Right cardiac atrium (tissue), 5 donors: Measurements from ENCODE around the gene ZFYVE19. TPM values are rescaled to one million over a fixed set of nuclear protein-coding genes. Genes with fewer than 3 reads are reported as not detected.
A peak's percentile ranks its signal among the peaks of the same experiment; 100 is the strongest.
"Not testable (repeated sequence)": the region's sequence is repeated elsewhere in the genome, so short reads cannot be mapped to it uniquely, and the experiment has no call there.

Experiments
- ATAC-seq, 2 donors: fragments of 200-7000 bp; cut with Tn5 transposase; one replicate each; pipeline versions ENCODE4 v1.8.0 to v1.9.1; 2020; ENCODE audit warnings: moderate library complexity in 2 of 2, mild to moderate bottlenecking in 1 of 2
- DNase-seq, 3 donors: peaks; one replicate each; pipeline ENCODE4 v3.0.0-alpha.2; 2020
- H3K27ac ChIP-seq: one replicate; pipeline ENCODE4 v1.5.1; 2013; ENCODE audit warnings: mild to moderate bottlenecking, low read length, control low read depth, moderate library complexity
- H3K27me3 ChIP-seq: one replicate; pipeline ENCODE4 v1.6.1; 2013; ENCODE audit not compliant: control insufficient read depth, insufficient read depth
- H3K4me1 ChIP-seq: one replicate; pipeline ENCODE4 v1.6.1; 2013; ENCODE audit warnings: low read length; ENCODE audit not compliant: control insufficient read depth, insufficient read depth
- H3K4me3 ChIP-seq: one replicate; pipeline ENCODE4 v1.5.1; 2013; ENCODE audit warnings: low read length, control low read depth
- H3K9me3 ChIP-seq: one replicate; pipeline ENCODE4 v1.6.1; 2013; ENCODE audit warnings: low read length; ENCODE audit not compliant: control insufficient read depth
- WGBS: extraction: QIAGEN DNeasy Blood & Tissue Kit; methylation state at CpG from one replicate; pipeline ENCODE4 v1.1.7; 2013; 5-methylcytosine and 5-hydroxymethylcytosine counted together
- intact Hi-C, 4 donors: fragments of 100-400 bp; cut with DNase I; formaldehyde crosslinking; loops; one replicate each; pipeline versions ENCODE4 v1.11.0 to v1.14.0; 2022 to 2023
- polyA plus RNA-seq: library from polyadenylated mRNA; stranded (reverse); fragments of 200-250 nt; gene quantifications from one replicate; pipeline ENCODE4 v1.2.3, GENCODE V29; 2013
- total RNA-seq, 4 donors: library from RNA; stranded (reverse); fragmentation: NEBNext Ultra II Directional; extraction: Animal tissue kit (Norgen Biotek cat#: 25700); gene quantifications; one replicate each; pipeline ENCODE4 v1.2.1, GENCODE V29; 2021
- donor health status: healthy with polysubstance abuse.
- donor health status: DM: no; HTN: yes; CAD: no.
- donor health status: DM: no; HTN: no; CAD: no.
- donor health status: DM: no; HTN: yes; CAD: no; lungs with severe emphysema.
- donor health status: DM: yes; HTN: yes; CAD: no.

The ZFYVE19 gene
- total and polyA plus RNA-seq, 5 donors, result 14.4 to 25.7 (median 18.3) TPM

DNA sequence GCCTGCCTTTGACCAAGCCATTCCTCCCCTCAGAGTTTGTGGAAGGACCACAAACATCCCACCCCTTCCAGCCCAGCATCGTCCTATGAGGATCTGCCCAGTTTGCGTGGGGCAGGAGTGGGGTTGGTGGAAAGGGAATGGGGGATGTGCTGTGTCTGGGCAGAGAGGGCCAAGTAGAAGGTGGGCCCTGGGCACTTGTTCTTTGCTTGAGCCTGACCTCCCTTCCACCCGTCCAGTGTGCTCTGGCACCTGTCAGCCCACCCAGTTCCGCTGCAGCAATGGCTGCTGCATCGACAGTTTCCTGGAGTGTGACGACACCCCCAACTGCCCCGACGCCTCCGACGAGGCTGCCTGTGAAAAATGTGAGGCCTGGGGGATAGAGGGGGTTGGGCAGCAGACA, 47.3 kb downstream of the ZFYVE19 start:
- Histone ChIP-seq H3K4me1 (no peaks in the 10 kb centered on the region), H3K4me3 (no peak overlapping the region), H3K9me3 (no peaks in the 10 kb centered on the region), H3K27me3 (no peaks in the 10 kb centered on the region), H3K27ac (no peak overlapping the region)
- ATAC-seq (no peak), DNase-seq (no peak)
- 51% methylated on average over 10 of the region's 10 CpGs for WGBS
- intact Hi-C loops, result loop anchor here in 1 of 4 donors (5.0 kb wide), 1 partner anchor 333 kb away; no protein-coding TSS in a partner anchor

GRCh38 chr15:40855706-40856234, 48.9 kb downstream of the ZFYVE19 start:
- no peaks in the 10 kb centered on the region for H3K9me3 ChIP-seq
- H3K27me3 ChIP-seq, result no peaks in the 10 kb centered on the region
- intact Hi-C loops, result loop anchor here in 2 of 4 donors (5.0 kb wide), 1 partner anchor 37 kb away; the partner anchor contains the start of gene VPS18 (in 2 of the 2)
- H3K4me1 ChIP-seq, result no peaks in the 10 kb centered on the region
- ATAC-seq (no peak), DNase-seq (no peak)
- H3K27ac ChIP-seq, result no peak overlapping the region
- H3K4me3 ChIP-seq, result no peak overlapping the region
- 84% methylated on average over 13 of the region's 13 CpGs for WGBS

GRCh38 chr15:40856746-40857145, 49.9 kb downstream of the ZFYVE19 start:
- no peak for DNase-seq
- 69% methylated on average over 8 of the region's 8 CpGs for WGBS
- intact Hi-C loops, result loop anchor here in 2 of 4 donors (5.0 kb wide), 1 partner anchor 36 kb away; the partner anchor contains the start of gene VPS18 (in 2 of the 2)
- Histone ChIP-seq H3K27ac (no peak overlapping the region), H3K27me3 (no peaks in the 10 kb centered on the region), H3K4me3 (no peak overlapping the region), H3K4me1 (no peaks in the 10 kb centered on the region), H3K9me3 (no peaks in the 10 kb centered on the region)
- ATAC-seq, result no peak

GRCh38 chr15:40857601-40858341, 50.9 kb downstream of the ZFYVE19 start:
- H3K27me3 ChIP-seq, result no peaks in the 10 kb centered on the region
- intact Hi-C loops, result loop anchor here in 2 of 4 donors (5.0 kb wide), 1 partner anchor 35 kb away; the partner anchor contains the start of gene VPS18 (in 2 of the 2)

DNA sequence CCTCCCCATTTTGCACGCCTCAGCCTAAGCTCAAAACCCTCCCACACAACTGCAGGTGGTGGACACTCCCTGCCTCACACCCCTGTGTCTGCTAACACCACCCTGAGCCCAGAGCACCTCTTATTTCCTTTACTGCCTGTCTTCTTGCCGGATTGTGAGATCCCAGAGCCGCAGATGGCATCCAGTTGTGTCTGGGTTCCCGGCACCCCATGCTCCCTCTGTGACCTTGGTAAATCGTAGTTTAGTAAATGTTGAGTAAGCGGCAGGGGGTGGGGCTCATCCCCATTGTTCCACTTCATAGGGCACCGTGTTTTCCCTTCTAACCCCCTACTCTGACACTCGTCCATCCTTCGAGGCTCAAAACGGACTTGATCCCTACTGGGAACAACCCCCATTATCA, 51.8 kb downstream of the ZFYVE19 start:
- no peak overlapping the region for H3K27ac ChIP-seq
- no peak for ATAC-seq
- DNase-seq, result no peak
- WGBS, result 66% methylated on average over 10 of the region's 10 CpGs
- no peaks in the 10 kb centered on the region for H3K4me1 ChIP-seq
- no peaks in the 10 kb centered on the region for H3K9me3 ChIP-seq
- H3K4me3 ChIP-seq, result no peak overlapping the region
- intact Hi-C loops, result loop anchor here in 2 of 4 donors (5.0 kb wide), 1 partner anchor 34 kb away; the partner anchor contains the start of gene VPS18 (in 2 of the 2)
- no peaks in the 10 kb centered on the region for H3K27me3 ChIP-seq

More at GRCh38 chr15:40857601-40858341, 50.9 kb downstream of the ZFYVE19 start:
- DNase-seq (peak; percentile 57 to 85 (median 84)), ATAC-seq (peak; percentile 82 to 86)
- no peak overlapping the region for H3K4me3 ChIP-seq
- no peaks in the 10 kb centered on the region for H3K4me1 ChIP-seq
- WGBS, result 23% methylated on average over 15 of the region's 15 CpGs
- H3K9me3 ChIP-seq, result no peaks in the 10 kb centered on the region
- no peak overlapping the region for H3K27ac ChIP-seq

DNA sequence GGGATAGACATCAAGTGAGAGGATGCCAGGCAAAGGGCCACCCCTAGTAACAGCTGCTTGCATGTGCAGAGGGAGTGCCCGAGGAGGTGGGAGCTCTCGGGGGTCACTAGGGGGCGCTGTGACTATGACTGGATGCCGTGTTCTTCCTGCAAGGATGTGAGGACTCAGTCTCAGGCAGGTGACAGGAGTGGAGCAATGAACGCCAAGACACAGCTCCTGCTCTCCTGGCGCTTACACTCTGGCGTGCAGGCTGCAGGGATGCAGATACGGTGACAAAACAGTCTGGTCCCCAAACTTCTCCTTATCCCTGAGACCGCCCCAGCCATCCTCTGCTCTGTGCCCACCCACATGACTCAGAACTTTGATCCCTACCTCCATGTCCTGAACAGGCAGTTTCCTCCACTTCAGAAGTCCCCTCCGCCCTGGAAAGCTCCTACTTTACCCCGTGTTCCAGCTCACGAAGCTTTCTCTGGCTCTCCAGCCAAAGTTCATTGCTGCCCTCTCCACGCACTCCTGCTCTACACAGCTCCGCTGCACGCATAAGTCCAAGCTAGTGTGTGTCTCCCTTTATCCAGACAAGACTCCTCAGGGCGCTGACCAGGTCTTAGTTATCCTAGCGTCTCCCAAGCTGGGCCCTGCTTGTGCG, 52.4 kb downstream of the ZFYVE19 start:
- DNase-seq, result peak; percentile 67 to 85 (median 82)
- Histone ChIP-seq H3K4me3 (no peak overlapping the region), H3K9me3 (no peaks in the 10 kb centered on the region), H3K4me1 (no peaks in the 10 kb centered on the region), H3K27me3 (no peaks in the 10 kb centered on the region), H3K27ac (no peak overlapping the region)
- 46% methylated on average over 18 of the region's 18 CpGs for WGBS
- intact Hi-C loops, result loop anchor here in 2 of 4 donors (5.0 kb wide), 1 partner anchor 33 kb away; the partner anchor contains the start of gene VPS18 (in 2 of the 2)
- ATAC-seq, result peak; percentile 57 to 59

DNA sequence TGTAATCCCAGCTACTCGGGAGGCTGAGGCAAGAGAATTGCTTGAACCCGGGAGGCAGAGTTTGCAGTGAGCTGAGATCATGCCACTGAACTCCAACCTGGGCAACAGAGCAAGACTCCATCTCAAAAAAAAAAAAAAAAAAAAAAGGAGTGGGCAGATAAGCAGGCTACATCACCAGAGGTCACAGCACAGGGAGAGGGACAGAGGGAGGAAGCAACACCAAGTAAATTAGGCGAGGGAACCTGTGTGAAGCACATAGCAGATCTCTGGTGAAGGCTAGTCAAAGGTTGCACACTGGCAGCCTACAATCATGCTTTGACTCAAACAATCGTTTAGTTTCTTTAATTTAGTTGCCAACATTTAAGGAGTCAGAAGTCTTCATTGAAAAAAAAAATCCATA, 54.3 kb downstream of the ZFYVE19 start:
- 70% methylated on average over 4 of the region's 4 CpGs for WGBS
- H3K27ac ChIP-seq, DNase-seq, intact Hi-C loops, H3K27me3 ChIP-seq, H3K9me3 ChIP-seq, H3K4me3 ChIP-seq, ATAC-seq, H3K4me1 ChIP-seq: not testable (repeated sequence)

DNA sequence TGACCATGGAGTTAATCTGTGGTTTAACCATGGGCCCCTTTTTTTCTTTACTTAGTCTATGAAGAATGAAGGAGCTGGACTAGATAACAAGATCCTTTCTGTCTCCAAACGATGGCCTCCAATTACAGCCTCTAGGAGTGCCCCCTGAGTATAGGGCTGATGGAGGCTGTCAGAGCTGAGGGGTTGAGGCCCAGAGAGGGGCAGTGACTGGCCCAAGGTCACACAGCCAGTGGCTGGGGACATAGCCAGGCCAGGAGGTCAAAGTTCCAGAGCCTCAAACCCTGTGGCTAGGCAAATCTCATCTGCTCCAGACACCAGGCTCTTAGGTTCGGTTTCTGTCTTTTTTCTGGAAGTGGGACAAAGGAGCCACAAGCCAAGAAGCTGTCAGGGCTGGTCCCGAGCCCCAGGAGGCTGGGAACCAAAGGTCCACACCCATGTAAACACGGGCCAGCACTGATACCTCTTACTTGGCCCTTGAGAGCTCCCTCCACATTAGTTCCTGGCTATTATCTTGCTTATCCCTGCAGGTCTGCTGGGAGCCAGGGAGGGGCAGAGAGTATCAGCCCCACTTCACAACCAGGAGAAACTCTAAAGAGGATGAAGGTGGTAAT, 56.9 kb downstream of the ZFYVE19 start:
- no peaks in the 10 kb centered on the region for H3K9me3 ChIP-seq
- no peak overlapping the region for H3K4me3 ChIP-seq
- 40% methylated on average over 4 of the region's 4 CpGs for WGBS
- ATAC-seq, result peak; percentile 58 to 74
- no peak overlapping the region for H3K27ac ChIP-seq
- no peak for DNase-seq
- intact Hi-C loops, result no loop called here
- no peaks in the 10 kb centered on the region for H3K27me3 ChIP-seq
- no peaks in the 10 kb centered on the region for H3K4me1 ChIP-seq
